Testis (tissue), 3 donors: ENCODE measurements around the gene FAM120A. TPM values are rescaled to one million over a fixed set of nuclear protein-coding genes. Genes with fewer than 3 reads are reported as not detected.

ENCODE experiments used
- DNase-seq: peaks from one replicate; pipeline ENCODE4 v3.0.0-alpha.2; 2019
- H3K27ac ChIP-seq, 2 donors: fragments of 200-600 bp; sonication (generic); one replicate each; pipeline ENCODE4 v1.5.1; 2019
- H3K27me3 ChIP-seq: fragments of 200-600 bp; sonication (generic); one replicate; pipeline ENCODE4 v1.5.1; 2019
- H3K36me3 ChIP-seq: fragments of 200-600 bp; sonication (generic); one replicate; pipeline ENCODE4 v1.5.1; 2017; ENCODE audit warnings: low read depth; ENCODE audit errors: missing control alignments
- H3K4me1 ChIP-seq: fragments of 200-600 bp; sonication (generic); one replicate; pipeline ENCODE4 v1.5.1; 2019
- H3K4me3 ChIP-seq, 2 donors: fragments of 200-600 bp; sonication (generic); one replicate each; pipeline ENCODE4 v1.5.1; 2017 to 2019
- H3K9me3 ChIP-seq: fragments of 200-600 bp; sonication (generic); one replicate; pipeline ENCODE4 v1.5.1; 2017
- POLR2A ChIP-seq: fragments of 450-650 bp; IDR thresholded peaks from one replicate; pipeline ENCODE4 v1.6.1; 2017; ENCODE audit warnings: antibody characterized with exemption, mild to moderate bottlenecking, moderate library complexity
- whole genome bisulfite sequencing, 2 donors: methylation state at CpG; one replicate each; pipeline ENCODE4 v1.1.5; 2018; 5-methylcytosine and 5-hydroxymethylcytosine counted together
- intact Hi-C: fragments of 100-400 bp; cut with DNase I; formaldehyde crosslinking; loops from one replicate; pipeline ENCODE4 v1.15.1; 2023; ENCODE audit warnings: low total_unique reads
- polyA plus RNA-seq: library from polyadenylated mRNA; stranded (reverse); fragments of 350-450 nt; fragmentation: Illumina TruSeq; extraction: RNeasy Lipid Tissue Mini Kit (QIAGEN cat#74804); gene quantifications from one replicate; pipeline ENCODE4 v1.2.3, GENCODE V29; 2014; ENCODE audit warnings: low read depth, low replicate concordance; ENCODE audit not compliant: insufficient read depth
- total RNA-seq, 2 donors: library from RNA; depleted of rRNA; stranded (reverse); fragments of >200 nt; gene quantifications; one replicate each; pipeline ENCODE4 v1.2.3, GENCODE V29; 2016
- TF ChIP-seq, protein P1 (sequence below), 3 experiments: fragments of 450-650 bp in 2 of 3; fragments of 200-600 bp in 1 of 3; sonication (generic) in 1 of 3; IDR thresholded peaks; one replicate each; pipeline ENCODE4 v1.5.1; 2016 to 2019; ENCODE audit warnings: antibody characterized with exemption in 3 of 3, mild to moderate bottlenecking in 2 of 3, moderate library complexity in 1 of 3

The FAM120A gene
- total and polyA plus RNA-seq, 3 donors from 2014 or later: 39.3 to 81.5 (median 73.9) TPM

DNA sequence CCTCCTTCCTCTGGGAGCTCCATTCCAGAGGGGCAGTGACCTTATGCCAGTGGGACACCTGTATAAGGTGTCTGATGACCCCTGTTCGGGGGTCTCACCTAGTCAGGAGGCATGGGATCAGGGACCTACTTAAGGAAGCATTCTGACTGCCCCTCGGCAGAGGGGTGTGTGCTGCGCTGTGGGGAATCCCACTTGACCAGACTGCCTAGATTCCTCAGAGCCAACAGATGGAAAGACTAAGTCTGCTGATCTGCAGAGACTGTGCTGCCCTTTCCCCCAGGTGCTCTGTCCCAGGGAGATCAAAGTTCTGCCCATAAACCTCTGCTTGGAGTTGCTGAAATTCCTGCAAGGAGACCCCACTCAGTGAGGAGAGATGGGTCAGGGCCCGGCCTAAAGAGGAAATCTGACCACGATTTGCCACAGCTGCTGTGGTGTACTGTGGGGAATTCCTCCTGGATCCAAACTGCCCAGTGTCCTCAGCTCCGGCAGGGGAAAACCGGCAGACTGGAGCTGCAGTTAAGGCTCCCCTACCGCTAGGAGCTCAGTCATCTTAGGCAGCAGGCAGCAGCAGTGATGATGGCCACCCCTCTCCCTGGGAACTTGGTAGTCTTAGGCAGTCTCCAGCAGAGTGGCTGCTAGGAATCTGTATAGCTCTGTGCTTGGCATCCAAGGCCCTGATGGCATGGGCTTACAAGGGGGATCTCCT lies 34.8 kb upstream of the FAM120A start:
- DNase-seq: no peak
- Histone ChIP-seq H3K9me3 (no peaks in the 10 kb centered on the region), H3K27me3 (no peaks in the 10 kb centered on the region), H3K4me3 (no peak overlapping the region), H3K36me3 (no peaks in the 10 kb centered on the region), H3K4me1 (no peaks in the 10 kb centered on the region), H3K27ac (no peak overlapping the region)
- intact Hi-C loops: no loop called here
- WGBS, 2 donors: 94 to 98% methylated on average over 5 to 7 of the region's 8 CpGs
- TF ChIP-seq, protein P1, sequence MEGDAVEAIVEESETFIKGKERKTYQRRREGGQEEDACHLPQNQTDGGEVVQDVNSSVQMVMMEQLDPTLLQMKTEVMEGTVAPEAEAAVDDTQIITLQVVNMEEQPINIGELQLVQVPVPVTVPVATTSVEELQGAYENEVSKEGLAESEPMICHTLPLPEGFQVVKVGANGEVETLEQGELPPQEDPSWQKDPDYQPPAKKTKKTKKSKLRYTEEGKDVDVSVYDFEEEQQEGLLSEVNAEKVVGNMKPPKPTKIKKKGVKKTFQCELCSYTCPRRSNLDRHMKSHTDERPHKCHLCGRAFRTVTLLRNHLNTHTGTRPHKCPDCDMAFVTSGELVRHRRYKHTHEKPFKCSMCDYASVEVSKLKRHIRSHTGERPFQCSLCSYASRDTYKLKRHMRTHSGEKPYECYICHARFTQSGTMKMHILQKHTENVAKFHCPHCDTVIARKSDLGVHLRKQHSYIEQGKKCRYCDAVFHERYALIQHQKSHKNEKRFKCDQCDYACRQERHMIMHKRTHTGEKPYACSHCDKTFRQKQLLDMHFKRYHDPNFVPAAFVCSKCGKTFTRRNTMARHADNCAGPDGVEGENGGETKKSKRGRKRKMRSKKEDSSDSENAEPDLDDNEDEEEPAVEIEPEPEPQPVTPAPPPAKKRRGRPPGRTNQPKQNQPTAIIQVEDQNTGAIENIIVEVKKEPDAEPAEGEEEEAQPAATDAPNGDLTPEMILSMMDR (IDR thresholded peaks at IDR 0.05): no peak
- no peak for TF ChIP-seq POLR2A

DNA sequence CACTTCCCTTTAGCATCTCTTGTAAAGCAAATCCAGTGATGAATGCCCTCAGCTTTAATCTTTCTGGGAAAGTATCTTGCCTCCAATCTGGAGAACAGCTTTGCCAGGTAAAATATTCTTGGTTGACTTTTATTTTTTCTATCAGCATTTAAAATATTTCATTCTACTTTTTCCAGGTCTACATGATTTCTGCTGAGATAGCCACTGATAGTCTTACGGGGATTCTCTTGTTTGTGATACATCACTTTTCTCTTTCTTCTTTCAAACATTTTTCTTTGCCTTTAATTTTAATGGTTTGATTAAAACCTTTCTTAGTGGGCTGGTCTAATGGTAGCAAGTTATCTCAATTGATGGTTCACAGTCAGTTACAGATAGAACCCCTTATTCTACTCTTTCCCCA lies 33.9 kb upstream of the FAM120A start:
- no peak for DNase-seq
- H3K27me3 ChIP-seq: no peaks in the 10 kb centered on the region
- no peaks in the 10 kb centered on the region for H3K4me1 ChIP-seq
- H3K9me3 ChIP-seq: no peaks in the 10 kb centered on the region
- intact Hi-C loops: no loop called here
- no peak overlapping the region for H3K27ac ChIP-seq
- H3K4me3 ChIP-seq: no peak overlapping the region
- no peak for TF ChIP-seq POLR2A
- TF ChIP-seq, protein P1 (IDR thresholded peaks at IDR 0.05): no peak
- WGBS, 2 donors: 89 to 100% methylated on average over 1 of the region's 1 CpG
- H3K36me3 ChIP-seq: no peaks in the 10 kb centered on the region

DNA sequence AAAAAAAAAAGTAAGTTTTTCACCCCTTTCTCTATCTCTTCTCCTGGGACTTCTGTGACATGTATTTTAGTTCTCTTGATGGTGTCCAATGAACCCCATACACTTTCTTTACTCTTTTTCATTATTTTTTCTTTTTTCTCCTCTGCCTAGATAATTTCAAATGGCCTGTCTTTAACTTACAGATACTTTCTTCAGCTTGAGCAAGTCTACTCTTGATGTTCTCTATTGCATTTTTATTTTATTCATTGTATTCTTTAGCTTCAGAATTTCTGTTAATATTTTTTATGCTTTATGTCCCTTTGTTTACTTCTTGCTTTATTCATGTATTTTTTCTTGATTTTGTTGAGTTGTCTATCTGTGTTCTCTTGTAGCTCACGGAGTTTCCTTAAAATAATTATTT lies 32.5 kb upstream of the FAM120A start:
- Histone ChIP-seq H3K27ac (no peak overlapping the region), H3K4me3 (no peak overlapping the region), H3K36me3 (no peaks in the 10 kb centered on the region), H3K4me1 (no peaks in the 10 kb centered on the region), H3K27me3 (no peaks in the 10 kb centered on the region), H3K9me3 (no peaks in the 10 kb centered on the region)
- 94 to 95% methylated on average over 1 of the region's 1 CpG for WGBS, 2 donors
- intact Hi-C loops: no loop called here
- no peak for DNase-seq
- TF ChIP-seq, protein P1 (IDR thresholded peaks at IDR 0.05): no peak
- TF ChIP-seq POLR2A: no peak

GRCh38 chr9:93422977-93423616 lies 28.4 kb upstream of the FAM120A start:
- 76 to 81% methylated on average over 10 of the region's 10 CpGs for WGBS, 2 donors
- DNase-seq: no peak
- Histone ChIP-seq H3K9me3 (no peaks in the 10 kb centered on the region), H3K36me3 (no peaks in the 10 kb centered on the region), H3K27me3 (no peaks in the 10 kb centered on the region), H3K4me1 (no peaks in the 10 kb centered on the region), H3K4me3 (no peak overlapping the region), H3K27ac (no peak overlapping the region)
- TF ChIP-seq POLR2A: no peak
- TF ChIP-seq, protein P1 (IDR thresholded peaks at IDR 0.05): no peak
- intact Hi-C loops: no loop called here
